Activated B cell treated with CpG ODN at 0.5 μM for 24 hours (primary cell): ENCODE data around the gene HSCB. TPM values are rescaled to one million over a fixed set of nuclear protein-coding genes. Genes with fewer than 3 reads are reported as not detected.
"Not testable (repeated sequence)": the region's sequence is repeated elsewhere in the genome, so short reads cannot be mapped to it uniquely, and the experiment has no call there.

Experiments
- ATAC-seq: fragments of 200-7000 bp; cut with Tn5 transposase; one replicate; pipeline ENCODE4 v1.10.0; 2021; ENCODE audit warnings: low read depth, mild to moderate bottlenecking, moderate library complexity
- CTCF ChIA-PET: fragments of 350-600 bp; sonication (Branson Sonifier 250); formaldehyde crosslinking; loops from one replicate; lab custom pipeline; 2021; ENCODE audit warnings: antibody characterized with exemption; lab: Charles Lee
- POLR2A ChIA-PET: fragments of 350-600 bp; sonication (Branson Sonifier 250); formaldehyde crosslinking; loops from one replicate; lab custom pipeline; 2021; ENCODE audit warnings: antibody characterized with exemption; lab: Charles Lee
- DNase-seq: peaks from one replicate; pipeline ENCODE4 v3.0.0; 2022
- H3K27ac Mint-ChIP-seq: one replicate; pipeline ENCODE4 v1.8.0; 2020; ENCODE audit warnings: mixed read lengths
- H3K27me3 Mint-ChIP-seq: one replicate; pipeline ENCODE4 v1.8.0; 2021; ENCODE audit warnings: mixed read lengths
- H3K36me3 Mint-ChIP-seq: one replicate; pipeline ENCODE4 v1.8.0; 2021; ENCODE audit warnings: low read depth, mixed read lengths
- H3K4me1 Mint-ChIP-seq: one replicate; pipeline ENCODE4 v1.8.0; 2021; ENCODE audit warnings: mixed read lengths
- H3K4me3 Mint-ChIP-seq: one replicate; pipeline ENCODE4 v1.8.0; 2020; ENCODE audit warnings: mild to moderate bottlenecking, mixed read lengths
- H3K9me3 Mint-ChIP-seq: one replicate; pipeline ENCODE4 v1.8.0; 2020; ENCODE audit warnings: mixed read lengths
- intact Hi-C: fragments of 100-400 bp; cut with micrococcal nuclease; formaldehyde crosslinking; loops from one replicate; pipeline ENCODE4 v1.15.1; 2024
- total RNA-seq: library from RNA; stranded (reverse); gene quantifications from 2 replicates; pipeline ENCODE4 v1.2.3, GENCODE V29; 2022
- TF ChIP-seq, protein P1 (sequence below): fragments of 200-600 bp; IDR thresholded peaks from one replicate; pipeline ENCODE4 v1.8.0; 2022; ENCODE audit warnings: antibody characterized with exemption, mild to moderate bottlenecking

Gene HSCB
- total RNA-seq, 1 donor from 2014 or later, result 17.0 TPM

DNA sequence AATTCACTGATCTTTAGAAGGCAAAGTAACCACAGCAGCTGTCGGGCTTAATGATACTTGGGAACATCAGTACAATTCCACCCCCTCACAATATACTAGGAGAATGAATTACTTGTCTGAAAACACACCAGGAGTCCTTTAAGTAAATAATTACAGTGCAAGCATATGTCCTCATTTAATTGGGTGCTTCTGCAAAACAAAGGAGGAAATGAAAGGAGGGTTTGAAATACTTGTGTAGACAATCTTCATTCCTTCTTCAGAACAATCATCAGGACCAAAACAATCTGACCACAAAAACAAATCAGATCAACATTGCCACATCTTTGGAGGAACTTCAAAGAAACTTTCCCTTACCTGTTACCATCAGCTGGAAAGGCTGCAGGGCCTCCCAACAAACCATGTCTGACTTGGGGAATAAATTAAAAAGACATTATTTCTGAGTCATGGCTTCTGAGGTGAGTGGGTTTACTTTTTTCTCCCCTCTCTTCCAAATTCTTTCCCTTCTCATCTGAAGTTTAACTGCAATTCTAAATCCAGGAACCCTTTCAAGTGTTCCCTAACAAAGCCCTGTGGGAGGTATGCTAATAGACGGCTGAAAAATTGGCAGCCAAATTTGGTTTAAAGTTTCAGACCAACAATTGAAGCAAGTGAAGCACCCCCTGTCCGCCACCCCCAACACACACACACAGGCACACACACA lies 18.2 kb downstream of the HSCB start:
- ATAC-seq (no peak), DNase-seq (no peak)
- H3K27me3 Mint-ChIP-seq, result no peaks in the 10 kb centered on the region
- POLR2A ChIA-PET, result interaction anchor here (1.2 to 2.6 kb wide), 2 partner anchors 13 to 41 kb away, joined by 4 to 7 read pairs; partner anchors contain the start of genes CCDC117 and XBP1
- peaks cover 15% of the 10 kb centered on the region for H3K36me3 Mint-ChIP-seq
- peaks cover 21% of the 10 kb centered on the region for H3K4me1 Mint-ChIP-seq
- CTCF ChIA-PET, result no interaction called here
- TF ChIP-seq, protein P1, sequence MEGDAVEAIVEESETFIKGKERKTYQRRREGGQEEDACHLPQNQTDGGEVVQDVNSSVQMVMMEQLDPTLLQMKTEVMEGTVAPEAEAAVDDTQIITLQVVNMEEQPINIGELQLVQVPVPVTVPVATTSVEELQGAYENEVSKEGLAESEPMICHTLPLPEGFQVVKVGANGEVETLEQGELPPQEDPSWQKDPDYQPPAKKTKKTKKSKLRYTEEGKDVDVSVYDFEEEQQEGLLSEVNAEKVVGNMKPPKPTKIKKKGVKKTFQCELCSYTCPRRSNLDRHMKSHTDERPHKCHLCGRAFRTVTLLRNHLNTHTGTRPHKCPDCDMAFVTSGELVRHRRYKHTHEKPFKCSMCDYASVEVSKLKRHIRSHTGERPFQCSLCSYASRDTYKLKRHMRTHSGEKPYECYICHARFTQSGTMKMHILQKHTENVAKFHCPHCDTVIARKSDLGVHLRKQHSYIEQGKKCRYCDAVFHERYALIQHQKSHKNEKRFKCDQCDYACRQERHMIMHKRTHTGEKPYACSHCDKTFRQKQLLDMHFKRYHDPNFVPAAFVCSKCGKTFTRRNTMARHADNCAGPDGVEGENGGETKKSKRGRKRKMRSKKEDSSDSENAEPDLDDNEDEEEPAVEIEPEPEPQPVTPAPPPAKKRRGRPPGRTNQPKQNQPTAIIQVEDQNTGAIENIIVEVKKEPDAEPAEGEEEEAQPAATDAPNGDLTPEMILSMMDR, result no peak
- peak overlapping the region; percentile 80 for H3K27ac Mint-ChIP-seq
- peak overlapping the region; percentile 64 for H3K4me3 Mint-ChIP-seq
- intact Hi-C loops, result no loop called here
- no peaks in the 10 kb centered on the region for H3K9me3 Mint-ChIP-seq

DNA sequence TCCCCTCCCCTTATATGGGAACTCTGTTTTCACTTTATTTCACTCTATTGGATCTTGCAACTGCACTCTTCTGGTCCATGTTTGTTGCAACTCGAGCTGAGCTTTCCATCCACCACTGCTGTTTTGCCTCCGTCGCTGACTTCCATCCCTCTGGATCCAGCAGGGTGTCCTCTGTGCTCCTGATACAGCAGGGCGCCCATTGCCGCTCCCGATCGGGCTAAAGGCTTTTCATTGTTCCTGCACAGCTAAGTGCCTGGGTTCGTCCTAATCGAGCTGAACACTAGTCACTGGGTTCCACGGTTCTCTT lies 19.6 kb downstream of the HSCB start:
- H3K4me3 Mint-ChIP-seq, result peak overlapping the region; percentile 29
- POLR2A ChIA-PET, result interaction anchor here (0.7 to 2.6 kb wide), 4 partner anchors 11 to 160 kb away, joined by 3 to 13 read pairs (median 6); partner anchors contain the start of genes CCDC117 and XBP1

DNA sequence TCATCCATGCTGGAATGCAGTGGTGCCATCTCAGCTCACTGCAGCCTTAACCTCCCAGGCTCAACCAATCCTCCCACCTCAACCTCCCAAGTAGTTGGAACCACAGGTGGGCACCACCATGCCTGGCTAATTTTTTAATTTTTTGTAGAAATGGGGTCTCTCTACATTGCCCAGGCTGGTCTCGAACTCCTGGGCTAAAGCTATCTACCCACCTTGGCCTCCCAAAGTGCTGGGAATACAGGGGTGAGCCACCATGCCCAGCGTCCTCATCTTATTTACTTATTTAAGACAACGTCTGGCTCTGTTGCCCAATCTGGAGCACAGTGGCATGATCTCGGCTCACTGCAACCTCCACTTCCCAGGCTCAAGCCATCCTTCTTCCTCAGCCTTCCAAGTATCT lies 20.2 kb downstream of the HSCB start:
- H3K27ac Mint-ChIP-seq, intact Hi-C loops, DNase-seq, H3K4me3 Mint-ChIP-seq, CTCF ChIA-PET, ATAC-seq, H3K27me3 Mint-ChIP-seq, H3K36me3 Mint-ChIP-seq, H3K9me3 Mint-ChIP-seq, POLR2A ChIA-PET: not testable (repeated sequence)
- H3K4me1 Mint-ChIP-seq, result peaks cover 21% of the 10 kb centered on the region

More for the DNA sequence above, 19.6 kb downstream of the HSCB start:
- Mint-ChIP-seq H3K27me3 (no peaks in the 10 kb centered on the region), H3K9me3 (no peaks in the 10 kb centered on the region), H3K36me3 (peaks cover 9% of the 10 kb centered on the region), H3K4me1 (peaks cover 21% of the 10 kb centered on the region), H3K27ac (no peak overlapping the region)
- intact Hi-C loops, result no loop called here
- DNase-seq (no peak), ATAC-seq (no peak)
- TF ChIP-seq, protein P1, result no peak
- CTCF ChIA-PET, result no interaction called here

DNA sequence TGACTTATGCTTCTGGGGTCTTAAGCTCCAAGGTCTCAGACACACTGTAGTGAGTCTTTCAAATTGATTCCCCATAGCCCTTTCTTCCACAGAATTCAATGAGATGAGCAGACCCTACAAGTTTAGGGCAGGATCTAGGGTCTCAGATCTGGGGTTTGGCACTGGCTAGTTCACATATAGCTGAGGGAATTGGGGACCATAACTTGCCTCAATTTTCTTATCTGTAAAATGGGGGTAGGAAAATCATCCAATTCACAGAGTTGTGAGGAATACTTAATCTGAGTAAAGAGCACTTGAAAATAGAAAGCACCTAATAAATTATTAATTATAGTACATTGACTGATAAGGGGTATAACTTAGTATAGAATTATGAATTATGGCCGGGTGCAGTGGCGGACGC lies 24.8 kb downstream of the HSCB start:
- intact Hi-C loops, result no loop called here
- ChIA-PET CTCF (no interaction called here), POLR2A (no interaction called here)
- H3K36me3 Mint-ChIP-seq, result no peaks in the 10 kb centered on the region
- H3K27me3 Mint-ChIP-seq, result no peaks in the 10 kb centered on the region
- no peak for DNase-seq
- ATAC-seq, result no peak
- TF ChIP-seq, protein P1, result no peak
- H3K4me1 Mint-ChIP-seq, result peaks cover under 1% of the 10 kb centered on the region
- peaks cover 1% of the 10 kb centered on the region for H3K9me3 Mint-ChIP-seq
- H3K27ac Mint-ChIP-seq, result no peak overlapping the region
- no peak overlapping the region for H3K4me3 Mint-ChIP-seq

DNA sequence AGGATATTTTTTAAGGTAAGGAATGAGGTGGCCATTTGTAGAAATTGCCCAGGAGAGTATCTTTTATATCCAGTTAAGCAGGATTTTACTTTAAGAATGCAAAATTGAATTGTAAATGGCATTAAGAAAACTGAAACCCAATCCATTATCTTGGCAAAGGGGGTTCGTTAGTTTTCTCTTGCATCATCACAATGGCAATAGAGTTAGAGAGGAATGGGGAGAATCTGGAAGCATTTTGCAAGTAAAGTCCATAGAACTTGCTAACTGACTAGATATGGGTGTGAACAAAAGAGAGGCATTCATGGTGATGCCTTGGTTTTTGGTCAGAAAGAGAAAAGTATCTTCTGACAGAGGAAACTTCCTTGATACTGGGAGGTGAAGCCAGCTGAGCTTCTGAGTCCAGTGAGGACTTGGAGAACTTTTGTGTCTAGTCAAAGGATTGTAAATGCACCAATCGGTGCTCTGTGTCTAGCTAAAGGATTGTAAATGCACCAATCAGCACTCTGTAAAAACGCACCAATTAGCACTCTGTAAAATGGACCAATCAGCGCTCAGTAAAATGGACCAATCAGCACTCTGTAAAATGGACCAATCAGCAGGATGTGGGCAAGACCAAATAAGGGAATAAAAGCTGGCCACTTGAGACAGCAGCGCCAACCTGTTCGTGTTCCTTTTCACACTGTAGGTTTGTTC lies 27.0 kb downstream of the HSCB start:
- H3K27me3 Mint-ChIP-seq, result no peaks in the 10 kb centered on the region
- no peak overlapping the region for H3K27ac Mint-ChIP-seq
- ChIA-PET CTCF (no interaction called here), POLR2A (no interaction called here)
- H3K4me3 Mint-ChIP-seq, result no peak overlapping the region
- peaks cover 9% of the 10 kb centered on the region for H3K36me3 Mint-ChIP-seq
- peaks cover 10% of the 10 kb centered on the region for H3K4me1 Mint-ChIP-seq
- TF ChIP-seq, protein P1, result no peak
- peaks cover 1% of the 10 kb centered on the region for H3K9me3 Mint-ChIP-seq
- intact Hi-C loops, result no loop called here
- ATAC-seq, result no peak
- DNase-seq, result no peak
